Caco-2 (cell line): ENCODE measurements around the gene GSTT4. TPM values are rescaled to one million over a fixed set of nuclear protein-coding genes. Genes with fewer than 3 reads are reported as not detected.

Experiments
- BruUV-seq: library from RNA; stranded (reverse); fragments of 400-500 nt; replicated peaks from 2 replicates; lab custom pipeline; 2021; lab: Mats Ljungman, UMichigan
- CTCF ChIA-PET: fragments of 300-600 bp; sonication (Branson Sonifier 250); formaldehyde crosslinking; loops from one replicate; lab custom pipeline; 2022; ENCODE audit warnings: antibody characterized with exemption; lab: Charles Lee
- POLR2A ChIA-PET: fragments of 300-600 bp; sonication (Branson Sonifier 250); formaldehyde crosslinking; loops from one replicate; lab custom pipeline; 2022; ENCODE audit warnings: antibody characterized with exemption; lab: Charles Lee
- DNase-seq, 2 experiments: peaks; one replicate each; pipeline versions ENCODE4 v3.0.0 to v3.0.0-alpha.2; 2020 to 2022
- H3K27me3 ChIP-seq: replicated peaks from 2 replicates; pipeline ENCODE4 v1.6.0; 2011; ENCODE audit warnings: low read length; ENCODE audit not compliant: control insufficient read depth, insufficient read depth
- H3K36me3 ChIP-seq: 2 replicates; pipeline ENCODE4 v1.5.1; 2011; ENCODE audit warnings: low read length; ENCODE audit not compliant: control insufficient read depth, insufficient read depth
- H3K4me1 ChIP-seq: fragments of 250-450 bp; sonication (Bioruptor Pico); 2 replicates; pipeline ENCODE4 v1.5.1; 2020; ENCODE audit warnings: mild to moderate bottlenecking
- H3K4me3 ChIP-seq: 2 replicates; pipeline ENCODE4 v1.5.1; 2011; ENCODE audit warnings: low read depth, mild to moderate bottlenecking, control low read depth, low read length
- H3K9me3 ChIP-seq: fragments of 250-450 bp; sonication (Bioruptor Pico); 2 replicates; pipeline ENCODE4 v1.5.1; 2020; ENCODE audit warnings: mild to moderate bottlenecking, moderate library complexity
- H3K27ac Mint-ChIP-seq: one replicate; pipeline ENCODE4 v1.8.0; 2022; ENCODE audit warnings: mixed read lengths; ENCODE audit not compliant: unreplicated experiment
- H3K27me3 Mint-ChIP-seq: one replicate; pipeline ENCODE4 v1.8.0; 2022; ENCODE audit warnings: mixed read lengths; ENCODE audit not compliant: insufficient read depth, unreplicated experiment
- H3K36me3 Mint-ChIP-seq: one replicate; pipeline ENCODE4 v1.8.0; 2022; ENCODE audit warnings: mild to moderate bottlenecking, mixed read lengths; ENCODE audit not compliant: insufficient read depth, unreplicated experiment
- H3K4me1 Mint-ChIP-seq: one replicate; pipeline ENCODE4 v1.8.0; 2022; ENCODE audit warnings: low read depth, mixed read lengths; ENCODE audit not compliant: unreplicated experiment
- H3K4me3 Mint-ChIP-seq: one replicate; pipeline ENCODE4 v1.8.0; 2022; ENCODE audit warnings: mild to moderate bottlenecking, moderate library complexity, mixed read lengths; ENCODE audit not compliant: unreplicated experiment
- H3K9me3 Mint-ChIP-seq: one replicate; pipeline ENCODE4 v1.8.0; 2022; ENCODE audit warnings: mixed read lengths; ENCODE audit not compliant: unreplicated experiment
- intact Hi-C: fragments of 100-400 bp; cut with micrococcal nuclease; formaldehyde crosslinking; loops from one replicate; pipeline ENCODE4 v1.10.0; 2022; ENCODE audit not compliant: unreplicated experiment
- total RNA-seq: library from RNA; stranded (reverse); gene quantifications from 2 replicates; pipeline ENCODE4 v1.2.3, GENCODE V29; 2022
- TF ChIP-seq, protein P1 (sequence below), 2 experiments: fragments of 200-600 bp in 1 of 2; IDR thresholded peaks; 1 replicate in 1 of 2; 2 replicates in 1 of 2; pipeline versions ENCODE4 v1.5.1 to v1.8.0; 2011 to 2022; ENCODE audit warnings: antibody characterized with exemption in 1 of 2, control low read depth in 1 of 2, inconsistent platforms in 1 of 2, low read depth in 1 of 2, low read length in 1 of 2, mild to moderate bottlenecking in 1 of 2, moderate library complexity in 1 of 2; ENCODE audit not compliant: insufficient read depth in 1 of 2, severe bottlenecking in 1 of 2, unreplicated experiment in 1 of 2

Gene GSTT4
- total RNA-seq, 1 experiment from 2014 or later = 0.16 TPM

GRCh38 chr22:24035296-24035695 lies 30.0 kb upstream of the GSTT4 start:
- Mint-ChIP-seq H3K27ac (no peak overlapping the region), H3K27me3 (no peaks in the 10 kb centered on the region), H3K36me3 (peaks cover 28% of the 10 kb centered on the region), H3K9me3 (no peaks in the 10 kb centered on the region), H3K4me3 (no peak overlapping the region), H3K4me1 (no peaks in the 10 kb centered on the region)
- ChIA-PET CTCF (no interaction called here), POLR2A (no interaction called here)
- Histone ChIP-seq H3K4me3 (no peak overlapping the region), H3K4me1 (no peaks in the 10 kb centered on the region), H3K27me3 (no peaks in the 10 kb centered on the region), H3K36me3 (no peaks in the 10 kb centered on the region), H3K9me3 (no peaks in the 10 kb centered on the region)
- no TSS peak for BruUV-seq
- TF ChIP-seq, protein P1, sequence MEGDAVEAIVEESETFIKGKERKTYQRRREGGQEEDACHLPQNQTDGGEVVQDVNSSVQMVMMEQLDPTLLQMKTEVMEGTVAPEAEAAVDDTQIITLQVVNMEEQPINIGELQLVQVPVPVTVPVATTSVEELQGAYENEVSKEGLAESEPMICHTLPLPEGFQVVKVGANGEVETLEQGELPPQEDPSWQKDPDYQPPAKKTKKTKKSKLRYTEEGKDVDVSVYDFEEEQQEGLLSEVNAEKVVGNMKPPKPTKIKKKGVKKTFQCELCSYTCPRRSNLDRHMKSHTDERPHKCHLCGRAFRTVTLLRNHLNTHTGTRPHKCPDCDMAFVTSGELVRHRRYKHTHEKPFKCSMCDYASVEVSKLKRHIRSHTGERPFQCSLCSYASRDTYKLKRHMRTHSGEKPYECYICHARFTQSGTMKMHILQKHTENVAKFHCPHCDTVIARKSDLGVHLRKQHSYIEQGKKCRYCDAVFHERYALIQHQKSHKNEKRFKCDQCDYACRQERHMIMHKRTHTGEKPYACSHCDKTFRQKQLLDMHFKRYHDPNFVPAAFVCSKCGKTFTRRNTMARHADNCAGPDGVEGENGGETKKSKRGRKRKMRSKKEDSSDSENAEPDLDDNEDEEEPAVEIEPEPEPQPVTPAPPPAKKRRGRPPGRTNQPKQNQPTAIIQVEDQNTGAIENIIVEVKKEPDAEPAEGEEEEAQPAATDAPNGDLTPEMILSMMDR (IDR thresholded peaks at IDR 0.05; ENCODE audit: insufficient read depth in 1 of 2, low read depth in 1 of 2, low read length in 1 of 2, severe bottlenecking in 1 of 2, unreplicated experiment in 1 of 2) = no peak
- DNase-seq = no peak
- intact Hi-C loops = no loop called here

DNA sequence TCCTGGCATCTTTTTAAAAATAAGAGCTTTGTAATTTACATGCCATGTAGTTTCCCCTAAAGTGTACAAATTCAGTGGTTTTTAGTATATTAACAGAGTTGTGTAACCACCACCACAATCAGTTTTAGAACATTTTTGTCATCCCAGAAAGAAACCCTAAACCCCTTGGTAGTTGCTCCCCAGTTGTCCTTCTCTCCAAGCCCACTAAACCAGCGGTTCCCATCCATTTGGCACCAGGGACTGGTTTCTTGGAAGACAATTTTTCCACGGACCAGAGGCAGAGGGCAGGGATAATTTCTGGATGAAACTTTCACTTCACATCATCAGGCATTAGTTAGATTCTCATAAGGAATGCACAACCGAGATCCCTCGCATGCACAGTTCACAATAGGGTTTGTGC lies 28.5 kb upstream of the GSTT4 start:
- Histone ChIP-seq H3K36me3 (no peaks in the 10 kb centered on the region), H3K4me3 (no peak overlapping the region), H3K27me3 (no peaks in the 10 kb centered on the region), H3K9me3 (no peaks in the 10 kb centered on the region), H3K4me1 (no peaks in the 10 kb centered on the region)
- H3K27me3 Mint-ChIP-seq = no peaks in the 10 kb centered on the region
- ChIA-PET CTCF (no interaction called here), POLR2A (no interaction called here)
- H3K27ac Mint-ChIP-seq = no peak overlapping the region
- TF ChIP-seq, protein P1 (IDR thresholded peaks at IDR 0.05; ENCODE audit: insufficient read depth in 1 of 2, low read depth in 1 of 2, low read length in 1 of 2, severe bottlenecking in 1 of 2, unreplicated experiment in 1 of 2) = no peak
- peaks cover 17% of the 10 kb centered on the region for H3K36me3 Mint-ChIP-seq
- no peaks in the 10 kb centered on the region for H3K4me1 Mint-ChIP-seq
- no peak for DNase-seq
- H3K9me3 Mint-ChIP-seq = no peaks in the 10 kb centered on the region
- BruUV-seq = no TSS peak
- intact Hi-C loops = no loop called here
- no peak overlapping the region for H3K4me3 Mint-ChIP-seq

GRCh38 chr22:24030186-24030702 lies 25.0 kb upstream of the GSTT4 start:
- ChIA-PET POLR2A (no interaction called here), CTCF (no interaction called here)
- peaks cover 6% of the 10 kb centered on the region for H3K36me3 Mint-ChIP-seq
- H3K27ac Mint-ChIP-seq = no peak overlapping the region
- BruUV-seq = no TSS peak
- Histone ChIP-seq H3K4me3 (no peak overlapping the region), H3K36me3 (no peaks in the 10 kb centered on the region), H3K27me3 (no peaks in the 10 kb centered on the region), H3K9me3 (no peaks in the 10 kb centered on the region), H3K4me1 (no peaks in the 10 kb centered on the region)
- TF ChIP-seq, protein P1 (IDR thresholded peaks at IDR 0.05; ENCODE audit: insufficient read depth in 1 of 2, low read depth in 1 of 2, low read length in 1 of 2, severe bottlenecking in 1 of 2, unreplicated experiment in 1 of 2) = no peak
- no peaks in the 10 kb centered on the region for H3K9me3 Mint-ChIP-seq
- H3K4me3 Mint-ChIP-seq = no peak overlapping the region
- no peaks in the 10 kb centered on the region for H3K4me1 Mint-ChIP-seq
- intact Hi-C loops = no loop called here
- DNase-seq = no peak
- no peaks in the 10 kb centered on the region for H3K27me3 Mint-ChIP-seq
